Ishikawa (cell line): ENCODE data around the gene RGS5.

Source experiments
- CEBPB ChIP-seq: IDR thresholded peaks from 2 replicates; pipeline ENCODE4 v1.6.1; 2012
- CREB1 ChIP-seq: IDR thresholded peaks from 2 replicates; pipeline ENCODE4 v1.6.1; 2012; ENCODE audit warnings: low read depth
- EP300 ChIP-seq: IDR thresholded peaks from 2 replicates; pipeline ENCODE4 v1.6.1; 2012; ENCODE audit warnings: borderline replicate concordance
- FOXM1 ChIP-seq: IDR thresholded peaks from 2 replicates; pipeline ENCODE4 v1.6.1; 2012; ENCODE audit warnings: low read depth, borderline replicate concordance
- NFIC ChIP-seq: IDR thresholded peaks from 2 replicates; pipeline ENCODE4 v1.6.1; 2012
- RAD21 ChIP-seq: IDR thresholded peaks from 2 replicates; pipeline ENCODE4 v1.6.1; 2012; ENCODE audit warnings: low read depth
- TAF1 ChIP-seq: IDR thresholded peaks from 2 replicates; pipeline ENCODE4 v1.6.1; 2012; ENCODE audit warnings: low read depth, mild to moderate bottlenecking
- TCF12 ChIP-seq: IDR thresholded peaks from 2 replicates; pipeline ENCODE4 v1.6.1; 2012; ENCODE audit warnings: low read depth
- TEAD4 ChIP-seq: IDR thresholded peaks from 2 replicates; pipeline ENCODE4 v1.6.1; 2012
- YY1 ChIP-seq: IDR thresholded peaks from 2 replicates; pipeline ENCODE4 v1.6.1; 2012; ENCODE audit warnings: low read depth
- TF ChIP-seq, protein P1 (sequence below): IDR thresholded peaks from 2 replicates; pipeline ENCODE4 v1.6.1; 2012; ENCODE audit warnings: low read depth, mild to moderate bottlenecking
- TF ChIP-seq, protein P2 (sequence below): IDR thresholded peaks from 2 replicates; pipeline ENCODE4 v1.6.1; 2012
- TF ChIP-seq, protein P3 (sequence below): IDR thresholded peaks from 2 replicates; pipeline ENCODE4 v1.6.1; 2012

DNA sequence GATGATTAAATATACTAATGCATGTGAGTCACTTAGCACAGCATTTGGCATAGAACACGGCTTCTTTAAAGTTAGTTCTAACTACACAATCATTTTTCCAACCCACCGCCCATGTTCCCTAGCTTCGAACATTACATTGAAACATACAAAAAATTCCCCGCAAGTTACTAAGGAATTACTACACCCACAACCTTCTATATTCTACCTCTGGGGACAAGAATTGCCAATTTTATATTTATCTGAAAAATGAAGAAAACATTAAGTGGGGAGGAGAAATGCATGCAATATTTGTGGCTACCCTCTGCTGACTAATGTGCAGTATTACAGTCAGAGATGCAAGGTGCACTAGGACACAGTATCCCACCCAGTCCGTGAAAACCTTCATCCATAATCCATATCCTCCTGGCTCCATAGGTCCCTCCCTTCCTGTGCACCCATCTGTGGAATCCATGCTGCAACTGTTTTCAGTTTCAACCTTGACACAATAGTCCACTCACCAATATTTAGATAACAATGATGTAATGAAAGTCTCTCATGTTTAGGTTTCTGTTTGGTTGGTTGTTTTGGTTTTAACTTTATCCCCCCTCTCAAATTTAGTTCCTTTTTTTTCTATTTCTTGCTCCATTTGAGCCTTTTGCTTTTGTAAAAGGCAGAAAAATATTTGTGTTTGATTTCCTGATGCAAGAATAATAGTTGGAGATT is 31.6 kb downstream of the RGS5 start:
- TF ChIP-seq EP300 (no peak), TEAD4 (no peak), RAD21 (peak; percentile 61), TCF12 (no peak), TAF1 (no peak), CEBPB (no peak), CREB1 (no peak), YY1 (no peak), FOXM1 (no peak), NFIC (no peak)
- TF ChIP-seq, protein P1, sequence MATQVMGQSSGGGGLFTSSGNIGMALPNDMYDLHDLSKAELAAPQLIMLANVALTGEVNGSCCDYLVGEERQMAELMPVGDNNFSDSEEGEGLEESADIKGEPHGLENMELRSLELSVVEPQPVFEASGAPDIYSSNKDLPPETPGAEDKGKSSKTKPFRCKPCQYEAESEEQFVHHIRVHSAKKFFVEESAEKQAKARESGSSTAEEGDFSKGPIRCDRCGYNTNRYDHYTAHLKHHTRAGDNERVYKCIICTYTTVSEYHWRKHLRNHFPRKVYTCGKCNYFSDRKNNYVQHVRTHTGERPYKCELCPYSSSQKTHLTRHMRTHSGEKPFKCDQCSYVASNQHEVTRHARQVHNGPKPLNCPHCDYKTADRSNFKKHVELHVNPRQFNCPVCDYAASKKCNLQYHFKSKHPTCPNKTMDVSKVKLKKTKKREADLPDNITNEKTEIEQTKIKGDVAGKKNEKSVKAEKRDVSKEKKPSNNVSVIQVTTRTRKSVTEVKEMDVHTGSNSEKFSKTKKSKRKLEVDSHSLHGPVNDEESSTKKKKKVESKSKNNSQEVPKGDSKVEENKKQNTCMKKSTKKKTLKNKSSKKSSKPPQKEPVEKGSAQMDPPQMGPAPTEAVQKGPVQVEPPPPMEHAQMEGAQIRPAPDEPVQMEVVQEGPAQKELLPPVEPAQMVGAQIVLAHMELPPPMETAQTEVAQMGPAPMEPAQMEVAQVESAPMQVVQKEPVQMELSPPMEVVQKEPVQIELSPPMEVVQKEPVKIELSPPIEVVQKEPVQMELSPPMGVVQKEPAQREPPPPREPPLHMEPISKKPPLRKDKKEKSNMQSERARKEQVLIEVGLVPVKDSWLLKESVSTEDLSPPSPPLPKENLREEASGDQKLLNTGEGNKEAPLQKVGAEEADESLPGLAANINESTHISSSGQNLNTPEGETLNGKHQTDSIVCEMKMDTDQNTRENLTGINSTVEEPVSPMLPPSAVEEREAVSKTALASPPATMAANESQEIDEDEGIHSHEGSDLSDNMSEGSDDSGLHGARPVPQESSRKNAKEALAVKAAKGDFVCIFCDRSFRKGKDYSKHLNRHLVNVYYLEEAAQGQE: no peak
- TF ChIP-seq, protein P2, sequence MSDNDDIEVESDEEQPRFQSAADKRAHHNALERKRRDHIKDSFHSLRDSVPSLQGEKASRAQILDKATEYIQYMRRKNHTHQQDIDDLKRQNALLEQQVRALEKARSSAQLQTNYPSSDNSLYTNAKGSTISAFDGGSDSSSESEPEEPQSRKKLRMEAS: no peak
- TF ChIP-seq, protein P3, sequence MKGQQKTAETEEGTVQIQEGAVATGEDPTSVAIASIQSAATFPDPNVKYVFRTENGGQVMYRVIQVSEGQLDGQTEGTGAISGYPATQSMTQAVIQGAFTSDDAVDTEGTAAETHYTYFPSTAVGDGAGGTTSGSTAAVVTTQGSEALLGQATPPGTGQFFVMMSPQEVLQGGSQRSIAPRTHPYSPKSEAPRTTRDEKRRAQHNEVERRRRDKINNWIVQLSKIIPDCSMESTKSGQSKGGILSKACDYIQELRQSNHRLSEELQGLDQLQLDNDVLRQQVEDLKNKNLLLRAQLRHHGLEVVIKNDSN: no peak
